Measurements from ENCODE around the gene ANKHD1.
"Not testable (repeated sequence)": the region's sequence is repeated elsewhere in the genome, so short reads cannot be mapped to it uniquely, and the experiment has no call there.

ANKHD1 gene

DNA sequence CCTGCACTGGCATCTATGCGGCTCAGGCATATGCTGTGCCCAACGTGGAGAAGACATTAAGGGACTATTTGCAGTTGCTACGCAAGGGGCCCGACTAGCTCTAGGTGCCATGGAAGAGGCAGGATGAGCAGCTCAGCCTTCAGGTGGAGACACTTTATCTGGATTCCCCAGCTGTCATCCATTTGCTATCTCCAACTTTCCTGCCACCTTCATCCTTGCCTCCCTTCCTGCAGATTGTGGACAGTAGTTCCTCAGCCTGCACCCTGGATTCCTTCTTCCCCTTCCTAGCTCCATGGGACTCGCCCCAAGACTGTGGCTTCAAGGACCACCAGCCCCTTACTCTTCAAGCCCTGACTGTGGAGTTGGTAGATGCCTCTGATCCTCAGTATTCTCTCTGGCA lies 165.0 kb downstream of the ANKHD1 start:
- no peak for DNase-seq

DNA sequence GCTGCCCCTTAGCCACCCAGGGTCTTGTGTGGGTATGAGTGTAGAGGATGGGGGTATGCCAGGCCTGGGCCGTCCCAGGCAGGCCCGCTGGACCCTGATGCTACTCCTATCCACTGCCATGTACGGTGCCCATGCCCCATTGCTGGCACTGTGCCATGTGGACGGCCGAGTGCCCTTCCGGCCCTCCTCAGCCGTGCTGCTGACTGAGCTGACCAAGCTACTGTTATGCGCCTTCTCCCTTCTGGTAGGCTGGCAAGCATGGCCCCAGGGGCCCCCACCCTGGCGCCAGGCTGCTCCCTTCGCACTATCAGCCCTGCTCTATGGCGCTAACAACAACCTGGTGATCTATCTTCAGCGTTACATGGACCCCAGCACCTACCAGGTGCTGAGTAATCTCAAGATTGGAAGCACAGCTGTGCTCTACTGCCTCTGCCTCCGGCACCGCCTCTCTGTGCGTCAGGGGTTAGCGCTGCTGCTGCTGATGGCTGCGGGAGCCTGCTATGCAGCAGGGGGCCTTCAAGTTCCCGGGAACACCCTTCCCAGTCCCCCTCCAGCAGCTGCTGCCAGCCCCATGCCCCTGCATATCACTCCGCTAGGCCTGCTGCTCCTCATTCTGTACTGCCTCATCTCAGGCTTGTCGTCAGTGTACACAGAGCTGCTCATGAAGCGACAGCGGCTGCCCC lies 165.6 kb downstream of the ANKHD1 start:
- no peak for DNase-seq

- DNase-seq = no peak
Measured at GRCh38 chr5:140567871-140568270, 166.2 kb downstream of the ANKHD1 start.

- DNase-seq = no peak
Measured at GRCh38 chr5:140568443-140569063, 166.9 kb downstream of the ANKHD1 start.

DNA sequence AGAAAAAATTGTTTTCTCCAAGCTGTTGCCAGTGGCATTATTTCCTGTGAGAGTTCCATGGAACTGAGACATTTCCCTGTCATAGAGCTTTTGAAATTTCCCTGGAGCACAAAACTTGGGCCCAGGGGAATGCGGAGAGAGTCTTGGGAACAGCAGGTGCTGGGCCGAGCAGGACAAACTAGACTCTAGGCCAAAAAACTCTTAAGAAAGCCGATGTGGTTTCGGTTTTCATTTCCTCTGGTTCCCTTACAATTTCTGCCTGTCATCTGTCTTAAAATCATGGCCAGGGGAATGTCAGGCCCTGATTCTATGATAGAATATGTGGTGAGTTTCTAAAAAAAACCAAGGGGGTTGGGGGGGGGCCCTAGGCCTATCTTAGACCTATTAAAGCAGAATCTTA lies 167.6 kb downstream of the ANKHD1 start:
- no peak for DNase-seq

DNA sequence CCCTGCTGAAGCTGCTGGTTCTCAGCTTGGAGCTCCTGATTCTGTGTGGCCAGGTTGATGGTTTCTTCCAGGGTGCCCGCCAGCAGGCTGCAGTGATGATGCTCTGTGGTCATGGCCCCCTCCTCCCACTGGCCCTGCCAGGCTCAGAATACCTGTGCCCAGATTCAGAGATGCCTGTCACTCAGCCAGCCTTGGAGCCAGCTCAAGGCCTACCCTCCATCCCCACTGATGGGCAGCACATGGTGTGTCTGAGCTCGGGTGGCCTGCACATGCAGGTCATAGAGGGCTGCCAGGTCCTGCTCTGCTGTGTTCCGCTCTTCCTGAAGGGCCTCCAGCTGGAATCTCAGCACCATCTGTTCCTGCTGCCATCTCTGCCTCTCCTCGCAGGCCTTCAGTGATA lies 168.4 kb downstream of the ANKHD1 start:
- no peak for DNase-seq

DNA sequence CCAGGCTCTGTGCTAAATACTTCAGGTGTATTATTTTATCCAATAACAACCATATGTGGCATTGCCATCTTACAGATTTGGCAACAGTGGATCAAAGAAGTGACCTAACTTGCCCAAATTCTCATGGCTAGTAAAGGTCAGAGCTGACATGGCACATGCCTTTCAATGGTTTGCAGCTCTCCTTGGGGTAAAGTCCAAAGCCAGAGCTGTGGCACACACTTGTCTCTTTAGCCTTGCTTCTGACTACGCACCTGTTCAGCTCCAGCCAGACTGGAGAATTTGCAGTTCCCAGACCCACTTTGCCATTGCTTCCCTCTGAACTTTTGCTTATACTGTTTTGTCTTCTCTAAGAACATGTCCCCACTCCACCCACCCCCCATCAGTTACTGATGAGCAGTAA lies 168.9 kb downstream of the ANKHD1 start:
- DNase-seq = no peak

DNA sequence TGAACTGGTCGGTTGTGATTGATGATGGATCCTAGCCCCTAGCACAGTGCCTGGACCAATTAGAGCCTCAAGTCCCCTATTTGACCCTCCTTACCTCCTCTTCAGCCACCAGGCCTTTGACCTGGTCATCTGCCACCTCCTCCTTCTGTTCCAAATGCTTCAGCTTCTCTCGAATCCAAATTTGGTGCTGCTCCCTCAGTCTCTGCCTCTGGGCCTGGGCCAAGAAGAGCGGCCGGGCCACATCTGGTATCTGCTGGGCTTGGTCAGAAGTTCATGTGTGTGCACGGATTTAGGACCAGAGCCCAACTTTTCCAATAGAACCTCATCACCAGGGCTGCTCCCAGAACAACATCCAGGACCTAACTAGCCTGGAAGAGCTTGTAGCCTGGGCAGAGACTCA lies 169.5 kb downstream of the ANKHD1 start:
- no peak for DNase-seq

DNA sequence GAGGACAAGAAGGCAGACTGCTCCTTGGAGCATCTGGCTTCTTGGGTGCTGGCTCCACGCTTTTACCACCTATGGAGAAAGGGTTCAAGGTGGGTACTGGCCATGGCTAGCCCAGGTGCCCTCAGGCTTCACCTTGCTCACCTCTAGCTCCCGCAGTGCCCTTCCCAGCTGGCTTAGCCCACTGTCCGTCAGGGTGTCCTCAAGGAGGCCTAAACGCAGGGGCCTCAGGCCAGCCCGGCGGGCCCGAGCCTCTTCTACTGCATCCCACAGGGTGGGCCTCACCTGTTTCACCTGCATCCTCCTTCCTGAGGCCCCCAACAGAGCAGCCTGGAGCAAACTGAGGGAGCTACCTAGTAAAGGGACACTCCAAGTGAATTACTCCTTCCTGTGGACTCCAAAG lies 172.1 kb downstream of the ANKHD1 start:
- DNase-seq = no peak

GRCh38 chr5:140574165-140574564 lies 172.5 kb downstream of the ANKHD1 start:
- DNase-seq = no peak

DNA sequence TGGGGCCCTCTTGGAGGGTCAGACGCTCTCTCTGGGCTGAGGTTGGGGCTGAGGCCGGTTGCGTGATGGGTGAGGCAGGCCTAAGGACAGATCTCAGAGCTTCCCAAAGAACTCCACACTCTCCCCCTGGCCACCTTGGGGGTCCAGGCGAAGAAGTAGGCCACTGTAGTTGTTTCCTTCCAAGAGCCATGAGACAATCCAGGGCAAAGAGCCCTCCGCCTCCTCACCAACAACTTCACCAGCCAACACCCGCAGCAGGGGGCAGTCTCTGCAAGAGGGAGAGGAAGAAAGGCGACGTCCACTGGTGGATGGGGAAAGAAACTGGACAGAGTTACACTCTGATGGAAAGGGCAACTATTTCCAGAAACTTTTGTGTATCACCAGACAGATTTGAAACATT lies 173.7 kb downstream of the ANKHD1 start:
- DNase-seq = no peak

DNA sequence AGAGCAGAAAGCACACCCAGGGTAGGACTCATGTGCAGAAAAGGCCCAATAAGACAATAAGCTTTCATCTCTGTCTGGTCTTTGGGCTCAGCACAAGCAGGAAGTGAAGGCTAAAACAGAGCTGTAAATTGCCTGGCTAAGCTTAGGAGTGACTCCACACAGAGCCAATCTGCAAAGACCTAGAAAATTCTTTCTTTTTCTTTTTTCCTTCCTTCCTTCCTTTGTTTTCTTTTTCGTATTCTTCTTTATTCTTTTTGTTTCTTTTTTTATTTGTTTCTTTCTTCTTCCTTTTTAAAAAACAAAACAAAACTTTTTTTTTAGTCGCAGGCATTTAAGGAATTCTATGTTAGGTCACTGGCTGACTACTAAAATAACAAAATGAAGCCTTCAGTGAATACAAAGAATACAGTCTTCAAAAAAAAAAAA lies 175.2 kb downstream of the ANKHD1 start:
- no peak for DNase-seq

DNA sequence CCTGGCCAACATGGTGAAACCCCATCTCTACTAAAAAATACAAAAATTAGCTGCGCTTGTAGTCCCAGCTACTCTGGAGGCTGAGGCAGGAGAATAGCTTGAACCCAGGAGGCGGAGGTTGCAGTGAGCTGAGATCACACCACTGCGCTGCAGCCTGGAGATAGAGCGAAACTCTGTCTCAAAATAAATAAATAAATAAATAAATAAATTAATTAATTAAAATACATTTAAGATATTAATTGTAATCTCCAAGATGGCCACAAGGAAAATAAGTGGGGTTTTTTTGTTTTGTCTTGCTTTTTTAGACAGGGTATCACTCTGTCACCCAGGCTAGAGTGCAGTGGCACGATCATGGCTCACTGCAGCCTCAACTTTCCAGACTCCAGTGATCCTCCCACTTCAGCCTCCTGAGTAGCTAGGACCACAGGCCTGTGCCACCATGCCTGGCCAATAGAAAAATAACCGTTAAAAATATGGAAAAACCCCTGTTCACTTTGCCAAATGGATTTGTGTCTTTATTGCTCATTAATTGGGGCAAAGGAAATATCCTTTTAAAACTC lies 177.6 kb downstream of the ANKHD1 start:
- DNase-seq = not testable (repeated sequence)

DNA sequence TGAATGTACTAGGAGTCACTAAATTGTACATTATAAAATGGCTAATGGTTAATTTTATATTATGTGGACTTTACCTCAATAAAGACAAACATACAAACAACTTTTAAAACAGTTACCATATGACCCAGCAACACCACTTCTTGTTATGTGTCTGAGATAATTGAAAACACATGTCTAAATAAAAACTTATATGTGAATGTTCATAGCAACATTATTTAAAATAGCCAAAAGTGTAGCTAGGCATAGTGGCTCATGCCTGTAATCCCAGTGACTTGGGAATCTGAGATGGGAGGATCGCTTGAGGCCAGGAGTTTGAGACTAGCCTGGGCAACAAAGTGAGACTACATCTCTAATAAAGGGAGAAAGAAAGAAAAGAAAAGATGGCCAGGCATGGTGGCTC lies 185.9 kb downstream of the ANKHD1 start:
- no peak for DNase-seq

DNA sequence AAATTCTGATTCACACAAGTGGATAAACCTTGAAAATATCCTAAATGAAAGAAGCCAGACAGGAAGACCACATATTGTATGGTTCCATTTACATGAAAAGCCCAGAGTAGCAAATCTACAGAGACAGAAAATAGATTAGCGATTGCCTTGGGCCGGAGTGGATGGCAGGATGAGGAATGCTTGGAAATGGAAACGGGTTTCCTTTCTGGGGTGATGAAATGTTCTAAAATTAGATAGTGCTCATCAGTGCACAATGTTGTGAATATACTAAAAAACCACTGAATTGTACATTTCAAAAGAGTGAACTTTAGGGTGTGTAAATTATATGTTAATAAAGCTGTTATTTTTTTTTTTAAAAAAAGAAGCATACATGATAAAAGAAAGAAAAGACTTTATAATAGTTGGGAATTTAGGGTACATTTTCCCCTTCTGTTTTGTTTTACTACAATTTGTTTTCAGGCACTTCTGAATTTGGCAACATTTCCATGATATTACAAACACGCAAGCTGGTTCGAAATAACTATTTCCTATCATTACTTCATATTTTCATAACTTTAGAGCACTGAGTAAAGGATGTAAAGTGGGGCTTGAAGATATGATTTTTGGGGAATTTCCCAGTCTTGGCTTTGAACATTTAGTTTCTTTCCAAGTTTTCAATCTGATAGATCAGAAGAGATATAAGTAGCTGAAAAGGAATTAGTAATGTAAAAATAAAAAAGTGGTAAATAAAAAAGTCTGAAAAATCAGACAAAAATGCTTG lies 186.9 kb downstream of the ANKHD1 start:
- no peak for DNase-seq

Data from T1000 (cell line).